Right lobe of liver (tissue), 4 donors: Measurements from ENCODE around the gene METTL21A.

Experiments used
- POLR2A ChIP-seq: fragments of 450-650 bp; IDR thresholded peaks from one replicate; pipeline ENCODE4 v1.6.1; 2017; ENCODE audit warnings: antibody characterized with exemption, mild to moderate bottlenecking
- TF ChIP-seq, protein P1 (sequence below), 4 donors: fragments of 200-600 bp in 3 of 4; fragments of 450-650 bp in 1 of 4; IDR thresholded peaks; one replicate each; pipeline versions ENCODE4 v1.5.1 to v1.8.0; 2016 to 2022; ENCODE audit warnings: antibody characterized with exemption in 4 of 4, mild to moderate bottlenecking in 2 of 4
- donor health status: DM: no; HTN: no; CAD: no.
- donor health status: DM: no; HTN: no; CAD: no.
- donor health status: DM: no; HTN: yes; CAD: no.

GRCh38 chr2:207635468-207636200, 10.4 kb upstream of the METTL21A start:
- TF ChIP-seq, protein P1, sequence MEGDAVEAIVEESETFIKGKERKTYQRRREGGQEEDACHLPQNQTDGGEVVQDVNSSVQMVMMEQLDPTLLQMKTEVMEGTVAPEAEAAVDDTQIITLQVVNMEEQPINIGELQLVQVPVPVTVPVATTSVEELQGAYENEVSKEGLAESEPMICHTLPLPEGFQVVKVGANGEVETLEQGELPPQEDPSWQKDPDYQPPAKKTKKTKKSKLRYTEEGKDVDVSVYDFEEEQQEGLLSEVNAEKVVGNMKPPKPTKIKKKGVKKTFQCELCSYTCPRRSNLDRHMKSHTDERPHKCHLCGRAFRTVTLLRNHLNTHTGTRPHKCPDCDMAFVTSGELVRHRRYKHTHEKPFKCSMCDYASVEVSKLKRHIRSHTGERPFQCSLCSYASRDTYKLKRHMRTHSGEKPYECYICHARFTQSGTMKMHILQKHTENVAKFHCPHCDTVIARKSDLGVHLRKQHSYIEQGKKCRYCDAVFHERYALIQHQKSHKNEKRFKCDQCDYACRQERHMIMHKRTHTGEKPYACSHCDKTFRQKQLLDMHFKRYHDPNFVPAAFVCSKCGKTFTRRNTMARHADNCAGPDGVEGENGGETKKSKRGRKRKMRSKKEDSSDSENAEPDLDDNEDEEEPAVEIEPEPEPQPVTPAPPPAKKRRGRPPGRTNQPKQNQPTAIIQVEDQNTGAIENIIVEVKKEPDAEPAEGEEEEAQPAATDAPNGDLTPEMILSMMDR (IDR thresholded peaks at IDR 0.05): no peak
- no peak for TF ChIP-seq POLR2A
